ENCODE measurements around the gene VAT1L.

GRCh38 chr16:77922228-77922754 is 133.9 kb downstream of the VAT1L start:
- TF ChIP-seq CTCF (conservative IDR thresholded peaks at IDR 0.05 in 1 of 2, IDR thresholded peaks at IDR 0.05 in 1 of 2; ENCODE audit: low read depth in 1 of 2, low read length in 2 of 2) (no peak), EZH2 (IDR thresholded peaks at IDR 0.05; ENCODE audit: low read length, missing control alignments) (no peak)
